SJSA1 (cell line): ENCODE data around the gene DNA2. TPM values are rescaled to one million over a fixed set of nuclear protein-coding genes. Genes with fewer than 3 reads are reported as not detected.

Experiments
- DNase-seq, 2 experiments: peaks; one replicate each; pipeline ENCODE4 v3.0.0-alpha.2; 2015 to 2020; ENCODE audit warnings: low spot score in 2 of 2, low read depth in 1 of 2
- H3K27ac ChIP-seq: fragments of 250-450 bp; sonication (Bioruptor Pico); 2 replicates; pipeline ENCODE4 v1.5.1; 2020; ENCODE audit warnings: mild to moderate bottlenecking, moderate library complexity
- H3K27me3 ChIP-seq: fragments of 250-450 bp; sonication (Bioruptor Pico); replicated peaks from 2 replicates; pipeline ENCODE4 v1.5.1; 2020; ENCODE audit warnings: mild to moderate bottlenecking, moderate library complexity
- H3K36me3 ChIP-seq: fragments of 250-450 bp; sonication (Bioruptor Pico); 2 replicates; pipeline ENCODE4 v1.5.1; 2020; ENCODE audit warnings: mild to moderate bottlenecking
- H3K4me1 ChIP-seq: fragments of 250-450 bp; sonication (Bioruptor Pico); replicated peaks from 2 replicates; pipeline ENCODE4 v1.6.1; 2021; ENCODE audit warnings: mild to moderate bottlenecking
- H3K4me3 ChIP-seq: fragments of 250-450 bp; sonication (Bioruptor Pico); 2 replicates; pipeline ENCODE4 v1.5.1; 2020; ENCODE audit warnings: mild to moderate bottlenecking
- H3K9me3 ChIP-seq: fragments of 250-450 bp; sonication (Bioruptor Pico); replicated peaks from 2 replicates; pipeline ENCODE4 v1.5.1; 2020; ENCODE audit warnings: mild to moderate bottlenecking
- total RNA-seq: library from RNA; depleted of rRNA; stranded (reverse); fragments of >200 nt; shearing (Covaris generic); gene quantifications from 2 replicates; pipeline ENCODE4 v1.2.3, GENCODE V29; 2014

DNA2 gene
- total RNA-seq, 1 experiment from 2014 or later = 23.9 TPM

DNA sequence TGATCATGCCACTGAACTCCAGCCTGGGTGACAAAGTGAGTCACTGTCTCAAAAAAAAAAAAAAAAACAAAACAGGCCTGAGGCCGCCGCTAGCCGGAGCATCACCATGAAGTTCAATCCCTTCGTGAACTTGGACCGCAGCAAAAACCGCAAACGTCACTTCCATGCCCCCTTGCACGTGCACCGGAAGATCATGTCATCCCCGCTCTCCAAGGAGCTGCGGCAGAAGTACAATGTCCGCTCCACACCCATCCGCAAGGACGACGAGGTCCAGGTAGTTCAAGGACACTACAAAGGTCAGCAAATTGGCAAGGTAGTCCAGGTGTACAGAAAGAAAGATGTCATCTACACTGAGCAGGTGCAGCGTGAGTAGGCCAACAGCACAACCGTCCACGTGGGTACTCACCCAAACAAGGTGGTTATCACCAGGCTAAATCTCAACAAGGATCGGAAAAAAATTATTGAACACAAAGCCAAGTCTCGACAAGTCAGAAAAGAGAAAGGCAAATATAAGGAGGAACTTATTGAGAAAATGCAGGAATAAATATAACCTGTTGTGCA, 47.2 kb downstream of the DNA2 start:
- Histone ChIP-seq H3K36me3 (peaks cover 49% of the 10 kb centered on the region), H3K27me3 (no peaks in the 10 kb centered on the region)

DNA sequence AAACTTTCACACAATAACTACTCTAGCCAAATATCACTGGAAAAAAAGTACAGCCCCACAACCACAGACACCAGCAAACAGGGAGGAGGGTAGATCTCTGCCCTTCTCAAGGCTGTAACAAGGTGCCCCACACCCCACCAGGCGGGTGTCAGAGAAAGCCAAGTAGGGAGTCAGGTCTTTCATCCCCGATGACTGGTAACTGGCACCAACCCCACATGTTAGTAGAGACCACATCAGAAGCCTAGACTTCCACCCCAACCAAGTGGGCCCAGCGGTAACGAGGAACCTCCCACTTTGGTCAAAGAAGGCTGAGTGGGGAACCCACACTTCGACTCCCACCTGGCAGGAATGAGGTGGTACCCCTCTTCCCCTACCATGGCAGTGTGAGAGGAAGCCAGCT, 48.3 kb downstream of the DNA2 start:
- H3K36me3 ChIP-seq = peaks cover 53% of the 10 kb centered on the region
- no peaks in the 10 kb centered on the region; the same call in 1 of the 2 replicates for H3K9me3 ChIP-seq
- no peaks in the 10 kb centered on the region for H3K4me1 ChIP-seq
- no peak overlapping the region for H3K27ac ChIP-seq
- DNase-seq = no peak
- H3K4me3 ChIP-seq = no peak overlapping the region
- H3K27me3 ChIP-seq = no peaks in the 10 kb centered on the region

More for the DNA sequence above, 47.2 kb downstream of the DNA2 start:
- Histone ChIP-seq H3K27ac (no peak overlapping the region), H3K9me3 (no peaks in the 10 kb centered on the region; the same call in 1 of the 2 replicates), H3K4me3 (no peak overlapping the region), H3K4me1 (no peaks in the 10 kb centered on the region)
- no peak for DNase-seq

DNA sequence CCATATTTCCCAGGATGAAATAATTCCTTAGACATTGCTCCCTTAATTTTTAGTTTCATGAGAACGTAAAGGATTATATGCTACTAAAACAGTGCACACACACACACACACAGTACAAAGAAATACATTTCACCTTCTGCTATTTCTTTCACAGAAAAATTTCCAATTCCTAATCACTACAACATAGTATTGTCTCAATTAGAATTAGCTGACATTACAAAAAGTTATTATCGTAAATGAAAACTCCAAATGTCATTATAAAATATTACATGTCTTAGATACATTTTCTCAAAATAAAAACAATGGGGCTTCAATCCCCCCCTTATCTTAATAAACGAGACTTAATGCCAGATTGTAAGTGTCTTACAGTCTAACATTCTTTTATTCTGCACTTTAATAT, 52.4 kb downstream of the DNA2 start:
- no peaks in the 10 kb centered on the region; the same call in 1 of the 2 replicates for H3K9me3 ChIP-seq
- H3K36me3 ChIP-seq = peaks cover 54% of the 10 kb centered on the region
- no peak for DNase-seq
- no peak overlapping the region for H3K4me3 ChIP-seq
- H3K4me1 ChIP-seq = no peaks in the 10 kb centered on the region
- H3K27me3 ChIP-seq = no peaks in the 10 kb centered on the region
- no peak overlapping the region for H3K27ac ChIP-seq

DNA sequence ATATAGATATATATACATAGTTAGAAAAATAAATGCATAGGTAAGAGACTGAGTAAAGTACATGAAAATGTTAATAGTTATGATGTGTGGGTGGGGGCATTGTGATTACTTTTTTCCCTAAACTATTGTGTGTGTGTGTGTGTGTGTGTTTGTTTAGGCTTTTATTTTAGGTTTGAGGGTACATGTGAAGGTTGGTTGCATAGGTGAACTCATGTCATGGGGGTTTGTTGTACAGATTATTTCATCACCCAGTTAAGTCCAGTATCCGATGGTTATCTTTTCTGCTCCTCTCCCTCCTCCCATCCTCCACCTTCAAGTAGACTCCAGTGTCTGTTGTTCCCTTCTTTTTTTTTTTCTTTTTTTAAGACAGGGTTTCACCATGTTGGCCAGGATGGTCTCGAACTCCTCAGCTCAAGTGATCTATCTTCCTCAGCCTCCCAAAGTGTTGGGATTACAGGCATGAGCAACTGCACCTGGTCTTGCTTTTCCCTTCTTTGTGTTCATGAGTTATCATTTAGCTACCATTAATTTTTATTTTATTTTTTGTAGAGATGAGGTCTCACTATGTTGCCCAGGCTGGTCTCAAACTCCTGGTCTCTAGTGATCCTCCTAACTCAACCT, 62.8 kb downstream of the DNA2 start:
- Histone ChIP-seq H3K36me3 (peaks cover 18% of the 10 kb centered on the region), H3K4me3 (no peak overlapping the region), H3K27me3 (no peaks in the 10 kb centered on the region), H3K9me3 (no peaks in the 10 kb centered on the region), H3K27ac (no peak overlapping the region), H3K4me1 (peaks cover 16% of the 10 kb centered on the region)
- no peak for DNase-seq

DNA sequence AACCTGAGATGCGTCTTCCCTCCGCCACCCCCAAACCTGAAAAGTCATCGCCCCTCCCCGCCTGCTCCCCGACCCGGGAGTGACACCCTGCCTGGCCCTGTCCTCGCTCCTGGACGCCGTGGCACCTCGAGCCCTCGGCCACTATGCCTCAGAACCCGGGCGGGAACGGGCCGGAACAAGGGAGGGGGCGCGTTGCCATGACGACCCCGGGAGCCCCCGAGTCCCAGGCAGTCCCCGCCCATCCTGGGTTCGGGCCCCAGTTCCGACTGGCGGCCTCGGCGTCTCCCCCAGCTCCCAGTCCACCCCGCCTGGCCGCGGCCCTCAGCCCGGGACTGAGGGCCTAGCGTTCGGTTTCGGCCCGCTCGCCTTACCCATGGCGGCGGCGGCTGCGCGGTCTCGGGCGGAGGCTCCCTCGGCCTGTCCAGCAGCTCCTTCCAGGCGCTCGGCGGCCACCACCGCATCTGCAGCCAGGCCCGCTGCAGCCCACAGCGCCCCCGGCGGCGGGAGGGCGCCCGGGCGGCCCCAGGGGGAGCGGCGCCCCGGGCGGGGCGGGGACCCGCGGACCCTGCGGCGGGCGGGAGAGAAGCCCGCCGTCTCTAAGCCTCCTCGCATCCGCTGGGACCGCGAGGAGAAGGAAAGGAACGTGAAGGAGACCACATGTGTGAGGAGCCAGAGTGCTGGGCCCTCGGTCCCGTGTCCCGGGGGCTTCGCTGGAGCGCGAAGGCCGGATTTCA, 64.8 kb downstream of the DNA2 start, which contains the start of gene RUFY2:
TSS of gene RUFY2 (minus strand) at position 463 of the 734 bp plus-strand sequence. CDS start at position 375, 88 bp downstream.
- peaks cover 16% of the 10 kb centered on the region for H3K4me1 ChIP-seq
- peak within 1 kb of the TSS; percentile 95 for H3K4me3 ChIP-seq
- no peaks in the 10 kb centered on the region for H3K27me3 ChIP-seq
- H3K36me3 ChIP-seq = peaks cover 20% of the 10 kb centered on the region
- no peaks in the 10 kb centered on the region for H3K9me3 ChIP-seq
- DNase-seq = peak; percentile 84 to 90
- H3K27ac ChIP-seq = peak within 1 kb of the TSS; percentile 86

DNA sequence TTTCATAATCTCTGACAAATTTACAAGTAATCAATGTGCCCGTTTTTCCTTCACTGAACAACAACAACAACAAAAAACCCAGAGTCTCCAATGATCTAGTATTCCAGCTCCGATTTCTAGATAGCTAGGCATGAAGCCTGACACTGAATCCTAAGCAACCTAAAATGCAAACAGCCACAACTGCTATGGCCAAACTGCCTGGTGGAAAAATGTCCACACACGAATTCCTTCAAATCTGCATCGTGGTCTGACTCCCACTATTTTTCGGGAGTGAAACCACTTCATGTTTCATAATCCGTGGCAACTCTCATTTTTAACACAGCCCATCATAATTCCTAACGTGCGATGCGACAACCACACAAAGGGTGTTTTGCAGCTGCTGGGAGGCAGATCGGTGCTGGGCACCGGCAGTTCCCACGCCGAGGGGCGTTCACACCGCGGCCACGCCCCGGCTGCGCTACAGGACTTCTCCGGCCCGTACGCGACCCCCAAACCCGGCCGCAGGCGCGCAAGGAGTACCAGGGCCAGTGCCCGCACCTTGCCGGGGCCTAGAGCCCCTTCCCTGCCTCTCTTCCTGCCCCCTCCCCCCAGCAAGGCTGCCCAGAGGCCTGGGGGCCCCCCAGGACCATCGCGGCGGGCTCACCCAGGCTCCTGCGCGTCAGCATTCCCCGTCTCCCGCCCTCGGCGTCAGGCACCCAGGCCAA, 65.5 kb downstream of the DNA2 start:
- no peaks in the 10 kb centered on the region for H3K9me3 ChIP-seq
- peaks cover 16% of the 10 kb centered on the region for H3K4me1 ChIP-seq
- H3K27me3 ChIP-seq = no peaks in the 10 kb centered on the region
- peak overlapping the region; percentile 86 for H3K27ac ChIP-seq
- peaks cover 22% of the 10 kb centered on the region for H3K36me3 ChIP-seq
- peak overlapping the region; percentile 95 for H3K4me3 ChIP-seq
- peak; percentile 64 to 69 for DNase-seq

DNA sequence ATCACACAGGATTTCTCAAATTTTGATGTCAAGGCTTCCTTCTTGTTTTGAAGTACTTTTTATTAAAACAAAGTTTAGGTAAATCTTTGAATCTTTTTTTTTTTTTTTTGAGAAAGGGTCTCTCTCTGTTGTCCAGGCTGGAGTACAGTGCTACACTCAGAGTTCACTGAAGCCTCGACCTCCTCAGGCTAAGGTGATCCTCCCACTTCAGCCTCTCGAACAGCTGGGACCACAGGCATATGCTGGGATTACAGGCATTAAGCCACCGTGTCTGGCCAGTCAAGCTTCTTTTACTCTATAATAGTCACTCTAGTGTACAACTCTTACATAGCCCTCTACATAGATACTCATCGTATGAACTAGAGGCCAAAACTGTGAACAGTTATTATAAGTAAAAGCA, 68.1 kb downstream of the DNA2 start:
- H3K27ac ChIP-seq = no peak overlapping the region
- H3K9me3 ChIP-seq = no peaks in the 10 kb centered on the region
- H3K27me3 ChIP-seq = no peaks in the 10 kb centered on the region
- no peak for DNase-seq
- H3K4me3 ChIP-seq = no peak overlapping the region
- peaks cover 36% of the 10 kb centered on the region for H3K36me3 ChIP-seq
- peaks cover 16% of the 10 kb centered on the region for H3K4me1 ChIP-seq

DNA sequence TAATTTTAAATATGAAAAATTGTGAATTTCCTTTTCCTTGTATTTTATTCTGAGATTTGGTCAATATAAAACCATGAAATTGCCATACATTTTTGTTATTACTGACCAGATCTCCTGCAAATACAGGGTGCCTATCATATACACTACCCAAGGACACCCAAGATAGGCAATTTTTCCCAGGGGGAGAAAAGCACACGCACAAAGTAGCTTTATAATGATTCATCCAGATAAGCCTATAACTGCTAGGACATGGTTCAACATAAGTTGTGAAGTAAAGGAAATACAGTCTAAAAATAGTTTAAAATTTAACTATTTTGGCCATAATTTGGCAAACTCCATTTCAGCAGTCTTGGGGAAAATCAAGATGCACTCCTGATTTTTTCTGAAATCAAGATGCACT, 69.5 kb downstream of the DNA2 start:
- H3K27me3 ChIP-seq = no peaks in the 10 kb centered on the region
- H3K4me1 ChIP-seq = peaks cover 13% of the 10 kb centered on the region
- H3K4me3 ChIP-seq = no peak overlapping the region
- no peaks in the 10 kb centered on the region for H3K9me3 ChIP-seq
- no peak for DNase-seq
- no peak overlapping the region for H3K27ac ChIP-seq
- peaks cover 38% of the 10 kb centered on the region for H3K36me3 ChIP-seq

DNA sequence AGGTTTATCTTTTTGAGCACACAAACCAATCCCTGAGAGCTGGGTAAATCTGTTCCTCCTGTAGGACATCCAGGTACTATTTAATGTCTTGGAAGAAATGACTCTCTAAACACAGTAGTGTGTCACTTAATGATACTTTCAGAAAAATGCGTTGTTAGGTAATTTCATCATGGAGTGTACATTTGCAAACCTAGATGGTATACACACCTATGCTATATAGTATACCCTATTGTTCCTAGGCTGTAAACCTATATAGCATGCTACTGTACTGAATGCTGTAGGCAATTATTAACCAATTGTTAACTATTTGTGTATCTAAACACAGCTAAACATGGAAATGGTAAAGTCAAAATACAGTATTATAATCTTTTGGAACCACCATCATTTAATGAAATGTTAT, 74.8 kb downstream of the DNA2 start:
- Histone ChIP-seq H3K36me3 (peaks cover 53% of the 10 kb centered on the region), H3K27ac (no peak overlapping the region), H3K4me3 (no peak overlapping the region), H3K9me3 (no peaks in the 10 kb centered on the region), H3K27me3 (no peaks in the 10 kb centered on the region), H3K4me1 (no peaks in the 10 kb centered on the region)
- no peak for DNase-seq

DNA sequence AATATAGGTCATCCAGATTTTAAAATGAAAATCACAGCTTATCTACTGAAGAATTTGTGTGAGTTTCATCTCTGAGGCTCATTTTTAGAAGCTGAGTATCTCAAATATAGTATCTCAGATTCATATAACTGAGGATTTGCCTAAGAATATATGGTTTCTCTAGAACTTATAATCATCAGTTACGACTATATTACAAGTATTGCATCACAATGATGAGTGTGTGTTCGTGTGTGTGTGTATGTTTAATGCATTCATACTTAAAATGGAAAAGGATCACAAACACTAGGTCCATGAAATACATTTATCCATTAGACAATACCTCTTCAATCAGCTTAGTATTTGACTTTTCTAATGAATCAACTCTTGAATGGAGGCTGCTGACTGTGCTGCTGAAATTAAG, 86.0 kb downstream of the DNA2 start:
- Histone ChIP-seq H3K27ac (no peak overlapping the region), H3K4me1 (no peaks in the 10 kb centered on the region), H3K4me3 (no peak overlapping the region), H3K27me3 (no peaks in the 10 kb centered on the region), H3K36me3 (peaks cover 63% of the 10 kb centered on the region), H3K9me3 (no peaks in the 10 kb centered on the region)
- DNase-seq = no peak

DNA sequence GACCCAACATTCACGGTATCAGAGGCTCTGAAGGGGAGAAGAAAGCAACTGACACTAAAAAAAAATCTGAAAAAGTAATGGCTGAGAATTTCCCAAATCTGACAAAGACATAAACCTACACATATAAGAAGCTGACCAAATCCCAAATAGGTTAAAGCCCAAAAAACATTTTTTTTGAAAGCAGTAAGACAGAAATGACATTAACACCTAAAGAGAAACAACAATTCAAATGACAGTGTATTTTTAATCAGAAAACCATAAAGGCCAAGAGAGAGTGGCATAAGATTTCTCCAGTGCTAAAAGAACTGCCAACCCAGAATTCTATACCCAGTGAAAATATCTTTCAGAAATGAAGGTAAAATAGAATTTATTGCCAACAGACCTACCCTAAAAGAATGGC, 100.2 kb downstream of the DNA2 start:
- no peaks in the 10 kb centered on the region for H3K9me3 ChIP-seq
- no peaks in the 10 kb centered on the region for H3K27me3 ChIP-seq
- no peak overlapping the region for H3K27ac ChIP-seq
- no peaks in the 10 kb centered on the region for H3K4me1 ChIP-seq
- H3K4me3 ChIP-seq = no peak overlapping the region
- H3K36me3 ChIP-seq = peaks cover 44% of the 10 kb centered on the region
- DNase-seq = no peak

DNA sequence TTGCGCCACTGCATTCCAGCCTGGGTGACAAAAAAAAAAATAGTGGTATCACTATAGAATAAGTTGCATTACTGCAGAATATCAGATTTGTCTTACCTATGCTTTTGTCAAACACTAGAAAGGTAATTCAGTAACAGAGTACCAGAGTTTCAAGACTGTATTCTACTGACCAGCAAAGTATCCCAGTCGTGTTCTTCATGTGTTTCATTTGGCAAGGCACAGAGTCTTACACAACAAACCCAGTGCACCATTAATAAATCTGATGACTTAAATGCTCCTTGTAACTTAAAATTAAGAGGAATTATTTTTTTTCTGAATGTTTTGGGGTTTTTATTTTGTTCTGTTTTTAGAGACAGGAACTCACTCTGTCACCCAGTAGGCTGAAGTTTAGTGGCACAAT, 104.7 kb downstream of the DNA2 start:
- no peaks in the 10 kb centered on the region for H3K27me3 ChIP-seq
- H3K36me3 ChIP-seq = peaks cover 28% of the 10 kb centered on the region
- H3K4me1 ChIP-seq = no peaks in the 10 kb centered on the region
- H3K9me3 ChIP-seq = no peaks in the 10 kb centered on the region
- no peak overlapping the region for H3K27ac ChIP-seq
- no peak overlapping the region for H3K4me3 ChIP-seq
- no peak for DNase-seq

DNA sequence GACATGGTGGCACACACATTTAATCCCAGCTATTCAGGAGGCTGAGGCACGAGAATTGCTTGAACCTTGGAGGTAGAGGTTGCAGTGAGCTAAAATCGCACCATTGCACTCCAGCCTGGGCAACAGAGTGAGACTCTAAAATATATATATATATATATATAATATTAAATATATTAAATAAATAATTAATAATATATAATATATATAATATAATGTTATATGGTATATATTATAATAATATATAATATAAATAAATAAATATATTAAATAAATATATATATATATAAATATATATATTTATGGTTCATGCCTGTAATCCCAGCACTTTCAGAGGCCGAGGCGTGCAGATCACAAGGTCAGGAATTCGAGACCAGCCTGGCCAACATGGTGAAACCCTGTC, 105.2 kb downstream of the DNA2 start:
- no peak for DNase-seq
- H3K36me3 ChIP-seq = peaks cover 27% of the 10 kb centered on the region

DNA sequence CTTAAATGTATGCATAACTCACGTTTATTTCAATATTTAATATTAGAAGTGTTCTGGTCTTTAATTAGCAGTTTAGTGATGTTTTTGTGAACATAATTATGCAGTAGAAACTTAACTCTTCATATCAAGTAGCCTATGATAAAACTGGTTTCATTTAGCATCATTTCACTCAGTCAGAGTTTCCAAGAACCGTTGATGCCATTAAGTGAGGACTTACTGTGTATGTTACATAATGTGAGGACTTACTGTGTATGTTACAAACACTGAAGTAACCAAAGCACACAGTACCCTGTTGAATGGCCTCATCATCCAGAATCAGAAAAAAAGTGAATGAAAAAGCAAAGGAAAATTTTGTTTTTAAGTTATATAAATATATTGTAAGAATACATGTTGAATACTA, 106.2 kb downstream of the DNA2 start:
- Histone ChIP-seq H3K27ac (no peak overlapping the region), H3K4me3 (no peak overlapping the region), H3K4me1 (no peaks in the 10 kb centered on the region), H3K27me3 (no peaks in the 10 kb centered on the region), H3K36me3 (peaks cover 27% of the 10 kb centered on the region), H3K9me3 (no peaks in the 10 kb centered on the region)
- no peak for DNase-seq

More for the DNA sequence above, 105.2 kb downstream of the DNA2 start:
- no peak overlapping the region for H3K27ac ChIP-seq
- H3K4me3 ChIP-seq = no peak overlapping the region
- H3K9me3 ChIP-seq = no peaks in the 10 kb centered on the region
- H3K4me1 ChIP-seq = no peaks in the 10 kb centered on the region
- H3K27me3 ChIP-seq = no peaks in the 10 kb centered on the region
